Stomach (tissue), 9 donors: ENCODE measurements around the gene C15orf39. TPM values are rescaled to one million over a fixed set of nuclear protein-coding genes. Genes with fewer than 3 reads are reported as not detected.
"Not testable (repeated sequence)": the region's sequence is repeated elsewhere in the genome, so short reads cannot be mapped to it uniquely, and the experiment has no call there.

Source experiments
- DNase-seq, 2 donors: peaks; one replicate each; pipeline versions ENCODE4 v3.0.0 to v3.0.0-alpha.2; 2013 to 2019
- H3K27ac ChIP-seq, 5 donors: fragments of 200-600 bp in 4 of 5; sonication (generic) in 4 of 5; one replicate each; pipeline ENCODE4 v1.5.1; 2013 to 2019; ENCODE audit warnings: mild to moderate bottlenecking in 1 of 5, moderate library complexity in 1 of 5
- H3K27me3 ChIP-seq, 3 donors: fragments of 200-600 bp; sonication (generic); one replicate each; pipeline ENCODE4 v1.5.1; 2017 to 2019; ENCODE audit warnings: mixed run types in 1 of 3
- H3K36me3 ChIP-seq, 4 donors: fragments of 200-600 bp; sonication (generic); 1 replicate in 3 of 4; 2 replicates in 1 of 4; pipeline ENCODE4 v1.5.1; 2016 to 2019
- H3K4me1 ChIP-seq, 4 donors: fragments of 200-600 bp; sonication (generic); one replicate each; pipeline ENCODE4 v1.5.1; 2016 to 2019
- H3K4me3 ChIP-seq, 4 donors: fragments of 200-600 bp; sonication (generic) in 3 of 4; one replicate each; pipeline ENCODE4 v1.5.1; 2016 to 2019; ENCODE audit warnings: mild to moderate bottlenecking in 1 of 4
- H3K9me3 ChIP-seq, 4 donors: fragments of 200-600 bp; sonication (generic); one replicate each; pipeline ENCODE4 v1.5.1; 2016 to 2019
- EP300 ChIP-seq: sonication (generic); formaldehyde crosslinking; IDR thresholded peaks from one replicate; pipeline ENCODE4 v1.6.1; 2017; ENCODE audit warnings: antibody characterized with exemption
- POLR2A ChIP-seq, 4 donors: fragments of 450-650 bp; IDR thresholded peaks; one replicate each; pipeline ENCODE4 v1.6.1; 2016; ENCODE audit warnings: antibody characterized with exemption in 4 of 4, control low read depth in 2 of 4, mild to moderate bottlenecking in 1 of 4, moderate library complexity in 1 of 4
- POLR2AphosphoS5 ChIP-seq, 3 donors: sonication (generic); formaldehyde crosslinking; IDR thresholded peaks; one replicate each; pipeline ENCODE4 v1.6.1; 2016; ENCODE audit warnings: antibody characterized with exemption in 3 of 3
- WGBS, 5 donors: extraction: QIAGEN DNeasy Blood & Tissue Kit in 3 of 5; methylation state at CpG; one replicate each; pipeline versions ENCODE4 v1.1.5 to v1.1.7; 2013 to 2018; 5-methylcytosine and 5-hydroxymethylcytosine counted together
- intact Hi-C: fragments of 100-400 bp; cut with DNase I; formaldehyde crosslinking; loops from one replicate; pipeline ENCODE4 v1.15.1; 2023; ENCODE audit warnings: low total_unique reads
- polyA plus RNA-seq, 3 donors: library from polyadenylated mRNA; stranded (reverse); fragments of 200-250 nt; gene quantifications; one replicate each; pipeline ENCODE4 v1.2.3, GENCODE V29; 2013
- total RNA-seq, 5 donors: library from RNA; depleted of rRNA; stranded (reverse); fragments of >200 nt; gene quantifications; one replicate each; pipeline versions ENCODE4 v1.1.0 to v1.2.3, GENCODE V29; 2014 to 2016
- TF ChIP-seq, protein P1 (sequence below), 7 experiments: fragments of 450-650 bp in 4 of 7; fragments of 200-600 bp in 3 of 7; sonication (generic) in 3 of 7; IDR thresholded peaks; one replicate each; pipeline ENCODE4 v1.5.1; 2016 to 2019; ENCODE audit warnings: antibody characterized with exemption in 7 of 7, control low read depth in 2 of 7, mild to moderate bottlenecking in 1 of 7
- donor health status: healthy with polysubstance abuse.
- donor health status: Bipolar disorder and iron deficiency.
- donor health status: healthy.

The C15orf39 gene
- total and polyA plus RNA-seq, 8 donors, result 3.1 to 29.1 (median 11.1) TPM

DNA sequence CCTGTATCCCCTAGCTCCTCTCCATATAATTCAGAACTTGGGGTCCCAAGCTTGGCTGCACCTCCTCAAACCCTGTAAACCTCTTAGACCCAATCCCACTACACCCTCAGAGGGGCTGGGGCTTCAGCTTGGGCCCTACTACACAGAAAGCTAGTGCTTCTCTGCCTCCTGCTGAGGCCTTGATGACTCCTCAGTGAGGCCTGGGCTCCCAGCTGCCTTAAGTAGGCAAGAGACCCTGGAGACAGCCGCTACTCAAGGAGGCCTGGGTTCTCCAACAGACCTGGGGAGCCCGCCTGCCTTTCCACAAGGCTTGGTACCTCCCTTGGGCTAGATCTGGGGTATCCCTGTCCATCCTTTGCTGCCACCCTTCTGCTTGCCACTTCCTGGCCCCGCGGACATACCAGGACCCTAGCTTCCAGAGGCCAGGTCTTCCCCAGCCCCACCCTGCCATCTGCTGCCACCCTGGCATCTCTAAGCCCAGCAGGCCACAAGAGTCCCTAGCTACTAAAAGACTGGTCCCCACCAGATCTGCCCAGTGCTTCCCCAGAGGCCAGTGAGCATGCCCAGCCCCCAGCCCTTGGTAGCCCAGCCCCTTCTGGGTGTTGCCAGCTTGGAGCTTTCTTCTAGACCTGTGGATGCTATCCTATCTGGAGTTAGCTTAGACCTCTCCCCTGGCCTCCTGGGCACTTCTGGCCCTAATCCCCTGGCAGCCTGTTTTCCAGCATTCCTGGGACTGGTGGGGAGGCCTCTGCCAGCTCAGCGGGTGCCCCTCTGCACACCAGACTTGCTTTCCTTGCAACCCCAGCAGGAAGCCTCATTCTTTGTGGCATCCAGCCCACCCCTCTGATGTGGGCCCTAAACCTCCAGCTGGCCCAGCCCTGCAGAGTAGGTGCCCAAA lies 13.7 kb downstream of the C15orf39 start:
- H3K4me1 ChIP-seq, result peaks cover 0 to 15% (median 9%) of the 10 kb centered on the region in 4 donors
- TF ChIP-seq POLR2A (IDR thresholded peaks at IDR 0.05) (no peak), EP300 (no peak), POLR2AphosphoS5 (IDR thresholded peaks at IDR 0.05) (no peak)
- TF ChIP-seq, protein P1, sequence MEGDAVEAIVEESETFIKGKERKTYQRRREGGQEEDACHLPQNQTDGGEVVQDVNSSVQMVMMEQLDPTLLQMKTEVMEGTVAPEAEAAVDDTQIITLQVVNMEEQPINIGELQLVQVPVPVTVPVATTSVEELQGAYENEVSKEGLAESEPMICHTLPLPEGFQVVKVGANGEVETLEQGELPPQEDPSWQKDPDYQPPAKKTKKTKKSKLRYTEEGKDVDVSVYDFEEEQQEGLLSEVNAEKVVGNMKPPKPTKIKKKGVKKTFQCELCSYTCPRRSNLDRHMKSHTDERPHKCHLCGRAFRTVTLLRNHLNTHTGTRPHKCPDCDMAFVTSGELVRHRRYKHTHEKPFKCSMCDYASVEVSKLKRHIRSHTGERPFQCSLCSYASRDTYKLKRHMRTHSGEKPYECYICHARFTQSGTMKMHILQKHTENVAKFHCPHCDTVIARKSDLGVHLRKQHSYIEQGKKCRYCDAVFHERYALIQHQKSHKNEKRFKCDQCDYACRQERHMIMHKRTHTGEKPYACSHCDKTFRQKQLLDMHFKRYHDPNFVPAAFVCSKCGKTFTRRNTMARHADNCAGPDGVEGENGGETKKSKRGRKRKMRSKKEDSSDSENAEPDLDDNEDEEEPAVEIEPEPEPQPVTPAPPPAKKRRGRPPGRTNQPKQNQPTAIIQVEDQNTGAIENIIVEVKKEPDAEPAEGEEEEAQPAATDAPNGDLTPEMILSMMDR (IDR thresholded peaks at IDR 0.05), result no peak
- H3K27ac ChIP-seq, result no peak overlapping the region
- 81 to 90% (median 85%) methylated on average over 5 of the region's 5 CpGs for WGBS, 5 donors
- H3K9me3 ChIP-seq, result no peaks in the 10 kb centered on the region
- no peaks in the 10 kb centered on the region for H3K27me3 ChIP-seq
- no peak for DNase-seq
- intact Hi-C loops, result no loop called here
- peaks cover 27 to 44% (median 42%) of the 10 kb centered on the region in 4 donors for H3K36me3 ChIP-seq
- no peak overlapping the region for H3K4me3 ChIP-seq

DNA sequence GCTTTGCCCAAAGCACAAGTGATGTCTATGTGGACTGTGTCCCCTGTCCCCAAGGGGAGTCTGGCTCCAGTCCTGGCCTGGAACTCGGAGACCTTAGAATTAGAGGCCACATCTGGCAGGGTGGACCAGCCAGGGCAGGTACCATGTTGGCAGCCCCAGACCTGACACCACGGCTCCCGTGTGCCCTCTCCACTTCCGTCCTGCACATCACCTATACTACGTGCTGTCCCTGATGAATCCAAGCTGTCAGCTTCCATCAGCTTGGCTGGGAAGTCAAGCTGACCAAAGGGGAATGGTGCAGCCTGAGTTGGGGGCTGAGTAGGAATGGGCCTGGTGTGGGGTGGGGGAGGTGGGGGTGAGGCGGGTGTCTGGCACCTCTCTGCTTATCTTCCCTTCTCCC lies 15.3 kb downstream of the C15orf39 start:
- Histone ChIP-seq H3K36me3 (peaks cover 13 to 28% (median 25%) of the 10 kb centered on the region in 4 donors), H3K9me3 (no peaks in the 10 kb centered on the region), H3K27me3 (no peaks in the 10 kb centered on the region), H3K4me3 (no peak overlapping the region), H3K27ac (no peak overlapping the region), H3K4me1 (peaks cover 0 to 9% (median 3%) of the 10 kb centered on the region in 4 donors)
- intact Hi-C loops, result no loop called here
- DNase-seq, result no peak
- TF ChIP-seq POLR2A (IDR thresholded peaks at IDR 0.05) (no peak), EP300 (no peak), POLR2AphosphoS5 (IDR thresholded peaks at IDR 0.05) (no peak)
- TF ChIP-seq, protein P1 (IDR thresholded peaks at IDR 0.05), result no peak
- WGBS, 5 donors, result 88 to 93% (median 92%) methylated on average over 5 to 6 of the region's 6 CpGs

DNA sequence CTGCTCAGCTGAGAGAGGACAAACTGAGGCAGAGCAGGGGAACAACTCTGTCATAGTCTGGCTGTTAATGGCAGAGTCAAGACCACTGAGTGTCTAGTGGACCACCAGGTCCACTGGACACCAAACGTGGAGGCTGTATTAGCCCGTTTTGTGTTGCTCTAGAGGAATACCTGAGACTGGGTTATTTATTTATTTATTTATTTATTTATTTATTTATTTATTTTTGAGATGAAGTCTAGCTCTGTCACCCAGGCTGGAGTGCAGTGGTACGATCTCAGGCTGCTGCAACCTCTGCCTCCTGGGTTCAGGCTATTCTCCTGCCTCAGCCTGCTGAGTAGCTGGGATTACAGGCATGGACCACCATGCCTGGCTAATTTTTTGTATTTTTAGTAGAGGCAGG lies 15.9 kb downstream of the C15orf39 start:
- DNase-seq, H3K4me3 ChIP-seq, H3K9me3 ChIP-seq, H3K27ac ChIP-seq, H3K27me3 ChIP-seq, H3K4me1 ChIP-seq, intact Hi-C loops: not testable (repeated sequence)
- WGBS, 5 donors, result 83 to 93% (median 89%) methylated on average over 3 of the region's 3 CpGs
- H3K36me3 ChIP-seq, result peaks cover 8 to 22% (median 20%) of the 10 kb centered on the region in 4 donors

- DNase-seq, intact Hi-C loops: not testable (repeated sequence)
Observed at GRCh38 chr15:75219507-75219929, 17.8 kb downstream of the C15orf39 start.

DNA sequence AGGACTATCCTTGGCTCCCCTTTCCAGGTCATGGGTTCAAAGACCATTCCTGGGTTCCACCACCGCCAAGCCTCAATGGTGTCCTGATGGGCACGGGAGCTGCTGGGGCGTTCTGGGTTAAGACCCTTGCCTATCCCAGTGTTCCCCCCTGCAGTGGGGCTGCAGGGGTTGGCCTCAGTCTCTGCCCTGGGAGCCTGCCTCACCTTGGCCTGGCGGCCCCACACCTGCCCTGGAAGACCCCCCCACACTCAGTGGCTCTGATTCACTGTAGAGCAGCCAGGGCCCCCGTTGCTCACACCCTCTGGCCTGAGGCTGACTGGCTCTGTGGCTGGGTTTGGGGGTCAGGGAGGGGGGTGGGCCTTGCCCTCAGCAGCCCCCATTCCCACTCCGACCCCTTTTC lies 22.0 kb downstream of the C15orf39 start:
- TF ChIP-seq, protein P1 (IDR thresholded peaks at IDR 0.05), result no peak
- TF ChIP-seq POLR2AphosphoS5 (IDR thresholded peaks at IDR 0.05) (no peak), EP300 (no peak), POLR2A (IDR thresholded peaks at IDR 0.05) (no peak)
- H3K36me3 ChIP-seq, result no peaks in the 10 kb centered on the region
- no peak overlapping the region for H3K4me3 ChIP-seq
- intact Hi-C loops, result no loop called here
- no peak overlapping the region for H3K27ac ChIP-seq
- no peak for DNase-seq
- 85 to 96% (median 92%) methylated on average over 3 to 6 of the region's 6 CpGs for WGBS, 5 donors
- H3K27me3 ChIP-seq, result peaks cover 0 to 11% (median 0%) of the 10 kb centered on the region in 3 donors
- H3K9me3 ChIP-seq, result no peaks in the 10 kb centered on the region
- peaks cover 0 to 9% (median 0%) of the 10 kb centered on the region in 4 donors for H3K4me1 ChIP-seq

More at GRCh38 chr15:75219507-75219929, 17.8 kb downstream of the C15orf39 start:
- not testable (repeated sequence) for H3K9me3 ChIP-seq, H3K4me1 ChIP-seq, H3K27ac ChIP-seq, H3K4me3 ChIP-seq, H3K36me3 ChIP-seq, H3K27me3 ChIP-seq
- 32 to 61% (median 48%) methylated on average over 2 to 4 of the region's 4 CpGs for WGBS, 5 donors
